ENCODE data around the gene AAK1. TPM values are rescaled to one million over a fixed set of nuclear protein-coding genes. Genes with fewer than 3 reads are reported as not detected.

Gene AAK1
- polyA plus RNA-seq, 1 donor from 2014 or later, result 26.7 TPM

DNA sequence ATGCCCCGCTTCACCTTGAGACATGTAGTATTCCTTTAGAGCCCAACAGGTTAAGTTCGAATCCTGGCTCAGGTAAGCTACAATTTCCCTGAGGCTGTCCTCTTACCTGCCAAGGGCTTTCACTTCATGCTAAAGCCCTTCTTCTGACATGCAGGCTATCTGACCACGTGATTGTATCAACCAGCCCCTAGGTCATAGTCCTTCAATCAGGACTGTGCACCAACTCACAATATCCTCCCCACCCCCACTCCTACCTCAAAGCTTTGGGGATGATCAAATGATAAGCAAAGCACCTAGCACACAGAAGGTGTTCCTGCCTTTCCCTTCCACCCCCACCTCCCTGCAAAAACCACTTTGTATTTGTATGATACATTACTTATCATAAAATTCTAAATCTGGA, 78.9 kb downstream of the AAK1 start:
- no peak for TF ChIP-seq RAD21 (conservative IDR thresholded peaks at IDR 0.05)
- TF ChIP-seq, protein P1, sequence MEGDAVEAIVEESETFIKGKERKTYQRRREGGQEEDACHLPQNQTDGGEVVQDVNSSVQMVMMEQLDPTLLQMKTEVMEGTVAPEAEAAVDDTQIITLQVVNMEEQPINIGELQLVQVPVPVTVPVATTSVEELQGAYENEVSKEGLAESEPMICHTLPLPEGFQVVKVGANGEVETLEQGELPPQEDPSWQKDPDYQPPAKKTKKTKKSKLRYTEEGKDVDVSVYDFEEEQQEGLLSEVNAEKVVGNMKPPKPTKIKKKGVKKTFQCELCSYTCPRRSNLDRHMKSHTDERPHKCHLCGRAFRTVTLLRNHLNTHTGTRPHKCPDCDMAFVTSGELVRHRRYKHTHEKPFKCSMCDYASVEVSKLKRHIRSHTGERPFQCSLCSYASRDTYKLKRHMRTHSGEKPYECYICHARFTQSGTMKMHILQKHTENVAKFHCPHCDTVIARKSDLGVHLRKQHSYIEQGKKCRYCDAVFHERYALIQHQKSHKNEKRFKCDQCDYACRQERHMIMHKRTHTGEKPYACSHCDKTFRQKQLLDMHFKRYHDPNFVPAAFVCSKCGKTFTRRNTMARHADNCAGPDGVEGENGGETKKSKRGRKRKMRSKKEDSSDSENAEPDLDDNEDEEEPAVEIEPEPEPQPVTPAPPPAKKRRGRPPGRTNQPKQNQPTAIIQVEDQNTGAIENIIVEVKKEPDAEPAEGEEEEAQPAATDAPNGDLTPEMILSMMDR (IDR thresholded peaks at IDR 0.05; ENCODE audit: poor library complexity, severe bottlenecking), result no peak
- TF ChIP-seq, protein P2, sequence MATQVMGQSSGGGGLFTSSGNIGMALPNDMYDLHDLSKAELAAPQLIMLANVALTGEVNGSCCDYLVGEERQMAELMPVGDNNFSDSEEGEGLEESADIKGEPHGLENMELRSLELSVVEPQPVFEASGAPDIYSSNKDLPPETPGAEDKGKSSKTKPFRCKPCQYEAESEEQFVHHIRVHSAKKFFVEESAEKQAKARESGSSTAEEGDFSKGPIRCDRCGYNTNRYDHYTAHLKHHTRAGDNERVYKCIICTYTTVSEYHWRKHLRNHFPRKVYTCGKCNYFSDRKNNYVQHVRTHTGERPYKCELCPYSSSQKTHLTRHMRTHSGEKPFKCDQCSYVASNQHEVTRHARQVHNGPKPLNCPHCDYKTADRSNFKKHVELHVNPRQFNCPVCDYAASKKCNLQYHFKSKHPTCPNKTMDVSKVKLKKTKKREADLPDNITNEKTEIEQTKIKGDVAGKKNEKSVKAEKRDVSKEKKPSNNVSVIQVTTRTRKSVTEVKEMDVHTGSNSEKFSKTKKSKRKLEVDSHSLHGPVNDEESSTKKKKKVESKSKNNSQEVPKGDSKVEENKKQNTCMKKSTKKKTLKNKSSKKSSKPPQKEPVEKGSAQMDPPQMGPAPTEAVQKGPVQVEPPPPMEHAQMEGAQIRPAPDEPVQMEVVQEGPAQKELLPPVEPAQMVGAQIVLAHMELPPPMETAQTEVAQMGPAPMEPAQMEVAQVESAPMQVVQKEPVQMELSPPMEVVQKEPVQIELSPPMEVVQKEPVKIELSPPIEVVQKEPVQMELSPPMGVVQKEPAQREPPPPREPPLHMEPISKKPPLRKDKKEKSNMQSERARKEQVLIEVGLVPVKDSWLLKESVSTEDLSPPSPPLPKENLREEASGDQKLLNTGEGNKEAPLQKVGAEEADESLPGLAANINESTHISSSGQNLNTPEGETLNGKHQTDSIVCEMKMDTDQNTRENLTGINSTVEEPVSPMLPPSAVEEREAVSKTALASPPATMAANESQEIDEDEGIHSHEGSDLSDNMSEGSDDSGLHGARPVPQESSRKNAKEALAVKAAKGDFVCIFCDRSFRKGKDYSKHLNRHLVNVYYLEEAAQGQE (IDR thresholded peaks at IDR 0.05; ENCODE audit: borderline replicate concordance), result no peak
- no peak for TF ChIP-seq MXI1 (conservative IDR thresholded peaks at IDR 0.05; ENCODE audit: poor library complexity, severe bottlenecking)
- no peak for TF ChIP-seq EZH2 (IDR thresholded peaks at IDR 0.05; ENCODE audit: borderline replicate concordance, insufficient read depth, low read length, poor library complexity, severe bottlenecking)
- no peak for TF ChIP-seq EP300 (conservative IDR thresholded peaks at IDR 0.05; ENCODE audit: poor library complexity, severe bottlenecking)
- TF ChIP-seq POLR2AphosphoS5 (IDR thresholded peaks at IDR 0.05), result no peak
- TF ChIP-seq SMC3 (conservative IDR thresholded peaks at IDR 0.05; ENCODE audit: poor library complexity), result no peak
- no peak for TF ChIP-seq TAF1 (IDR thresholded peaks at IDR 0.05; ENCODE audit: low read depth)
- peaks cover 3% of the 10 kb centered on the region for H3K79me2 ChIP-seq (replicated peaks; ENCODE audit: insufficient read depth, low read length)

DNA sequence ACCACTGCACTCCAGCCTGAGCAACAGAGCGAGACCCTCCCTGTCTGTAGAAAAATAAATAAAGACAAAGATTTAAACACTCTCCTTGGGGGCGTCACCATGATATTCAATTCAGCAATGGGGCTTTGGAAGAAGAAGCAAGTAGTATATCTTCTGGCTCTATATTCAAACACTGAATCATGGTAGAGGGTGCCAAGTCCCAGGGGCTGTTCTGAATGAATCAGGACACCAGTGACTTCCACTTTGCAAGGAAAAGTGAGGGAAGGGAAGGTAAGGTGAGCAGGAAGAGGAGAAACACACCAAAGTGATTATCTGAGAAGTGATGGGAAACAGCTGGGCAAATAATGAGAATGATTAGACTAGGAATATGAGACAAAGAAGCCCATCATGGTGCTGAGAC, 80.5 kb downstream of the AAK1 start:
- H3F3A ChIP-seq (ENCODE audit: insufficient read depth, low read length, poor library complexity, severe bottlenecking), result no peaks in the 10 kb centered on the region
- H3K9me2 ChIP-seq (ENCODE audit: insufficient read depth, low read length), result no peaks in the 10 kb centered on the region
- H4K20me1 ChIP-seq (ENCODE audit: insufficient read depth), result no peaks in the 10 kb centered on the region
- no peak for TF ChIP-seq POLR2AphosphoS5 (IDR thresholded peaks at IDR 0.05)
- TF ChIP-seq SMC3 (conservative IDR thresholded peaks at IDR 0.05; ENCODE audit: poor library complexity), result no peak
- TF ChIP-seq EP300 (conservative IDR thresholded peaks at IDR 0.05; ENCODE audit: poor library complexity, severe bottlenecking), result no peak
- no peak for TF ChIP-seq TAF1 (IDR thresholded peaks at IDR 0.05; ENCODE audit: low read depth)
- TF ChIP-seq EZH2 (IDR thresholded peaks at IDR 0.05; ENCODE audit: borderline replicate concordance, insufficient read depth, low read length, poor library complexity, severe bottlenecking), result no peak
- TF ChIP-seq, protein P2 (IDR thresholded peaks at IDR 0.05; ENCODE audit: borderline replicate concordance), result no peak
- no peak for TF ChIP-seq RAD21 (conservative IDR thresholded peaks at IDR 0.05)
- TF ChIP-seq, protein P1 (IDR thresholded peaks at IDR 0.05; ENCODE audit: poor library complexity, severe bottlenecking), result no peak
- TF ChIP-seq MXI1 (conservative IDR thresholded peaks at IDR 0.05; ENCODE audit: poor library complexity, severe bottlenecking), result no peak
- no peaks in the 10 kb centered on the region for H3K36me3 ChIP-seq (ENCODE audit: insufficient read depth, low read length)
- H3K9me3 ChIP-seq (ENCODE audit: low read length), result no peaks in the 10 kb centered on the region
- no peak overlapping the region for H3K4me3 ChIP-seq (ENCODE audit: low read length)
- no peak overlapping the region for H2AFZ ChIP-seq (ENCODE audit: low read depth, low read length)
- no peaks in the 10 kb centered on the region for H3K27me3 ChIP-seq (ENCODE audit: insufficient read depth, low read depth, low read length)
- H3K4me2 ChIP-seq (ENCODE audit: low read length), result no peak overlapping the region
- no peak overlapping the region for H3K9ac ChIP-seq (ENCODE audit: low read length)
- H3K27ac ChIP-seq (ENCODE audit: low read length), result no peak overlapping the region
- H3K79me2 ChIP-seq (replicated peaks; ENCODE audit: insufficient read depth, low read length), result peaks cover 3% of the 10 kb centered on the region

More for the DNA sequence above, 78.9 kb downstream of the AAK1 start:
- H3F3A ChIP-seq (ENCODE audit: insufficient read depth, low read length, poor library complexity, severe bottlenecking), result no peaks in the 10 kb centered on the region
- no peaks in the 10 kb centered on the region for H4K20me1 ChIP-seq (ENCODE audit: insufficient read depth)
- no peaks in the 10 kb centered on the region for H3K36me3 ChIP-seq (ENCODE audit: insufficient read depth, low read length)
- no peak overlapping the region for H3K27ac ChIP-seq (ENCODE audit: low read length)
- H3K9me3 ChIP-seq (ENCODE audit: low read length), result no peaks in the 10 kb centered on the region
- H3K27me3 ChIP-seq (ENCODE audit: insufficient read depth, low read depth, low read length), result no peaks in the 10 kb centered on the region
- H3K4me2 ChIP-seq (ENCODE audit: low read length), result no peak overlapping the region
- no peak overlapping the region for H3K4me3 ChIP-seq (ENCODE audit: low read length)
- no peak overlapping the region for H3K9ac ChIP-seq (ENCODE audit: low read length)
- H2AFZ ChIP-seq (ENCODE audit: low read depth, low read length), result no peak overlapping the region
- H3K9me2 ChIP-seq (ENCODE audit: insufficient read depth, low read length), result no peaks in the 10 kb centered on the region

All from neural cell (in vitro differentiated cells).